Lower leg skin (tissue), 3 donors: ENCODE results near the gene MCF2L2.
"Not testable (repeated sequence)": the region's sequence is repeated elsewhere in the genome, so short reads cannot be mapped to it uniquely, and the experiment has no call there.

Experiments used
- POLR2A ChIP-seq, 2 donors: fragments of 450-650 bp; IDR thresholded peaks; one replicate each; pipeline ENCODE4 v1.6.1; 2016 to 2017; ENCODE audit warnings: antibody characterized with exemption in 2 of 2, mild to moderate bottlenecking in 1 of 2, moderate library complexity in 1 of 2
- TF ChIP-seq, protein P1 (sequence below), 3 donors: fragments of 450-650 bp; IDR thresholded peaks; one replicate each; pipeline ENCODE4 v1.5.1; 2016; ENCODE audit warnings: antibody characterized with exemption in 3 of 3, mild to moderate bottlenecking in 3 of 3, moderate library complexity in 2 of 3

DNA sequence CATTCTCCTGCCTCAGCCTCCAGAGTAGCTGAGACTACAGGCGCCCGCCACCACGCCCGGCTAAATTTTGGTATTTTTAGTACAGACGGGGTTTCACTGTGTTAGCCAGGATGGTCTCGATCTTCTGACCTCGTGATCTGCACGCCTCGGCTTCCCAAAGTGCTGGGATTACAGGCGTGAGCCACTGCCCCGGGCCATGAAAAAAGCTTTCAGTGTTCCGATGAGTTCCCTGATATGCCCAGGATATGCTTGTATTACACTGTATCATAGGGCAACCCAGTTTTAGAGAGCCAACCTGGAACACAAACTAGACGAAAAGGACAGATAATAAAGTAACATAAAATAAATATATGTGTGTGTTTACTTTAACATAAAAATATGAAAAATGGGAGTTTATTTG, 37.3 kb upstream of the MCF2L2 start:
- TF ChIP-seq, protein P1, sequence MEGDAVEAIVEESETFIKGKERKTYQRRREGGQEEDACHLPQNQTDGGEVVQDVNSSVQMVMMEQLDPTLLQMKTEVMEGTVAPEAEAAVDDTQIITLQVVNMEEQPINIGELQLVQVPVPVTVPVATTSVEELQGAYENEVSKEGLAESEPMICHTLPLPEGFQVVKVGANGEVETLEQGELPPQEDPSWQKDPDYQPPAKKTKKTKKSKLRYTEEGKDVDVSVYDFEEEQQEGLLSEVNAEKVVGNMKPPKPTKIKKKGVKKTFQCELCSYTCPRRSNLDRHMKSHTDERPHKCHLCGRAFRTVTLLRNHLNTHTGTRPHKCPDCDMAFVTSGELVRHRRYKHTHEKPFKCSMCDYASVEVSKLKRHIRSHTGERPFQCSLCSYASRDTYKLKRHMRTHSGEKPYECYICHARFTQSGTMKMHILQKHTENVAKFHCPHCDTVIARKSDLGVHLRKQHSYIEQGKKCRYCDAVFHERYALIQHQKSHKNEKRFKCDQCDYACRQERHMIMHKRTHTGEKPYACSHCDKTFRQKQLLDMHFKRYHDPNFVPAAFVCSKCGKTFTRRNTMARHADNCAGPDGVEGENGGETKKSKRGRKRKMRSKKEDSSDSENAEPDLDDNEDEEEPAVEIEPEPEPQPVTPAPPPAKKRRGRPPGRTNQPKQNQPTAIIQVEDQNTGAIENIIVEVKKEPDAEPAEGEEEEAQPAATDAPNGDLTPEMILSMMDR (IDR thresholded peaks at IDR 0.05): not testable (repeated sequence)
- TF ChIP-seq POLR2A (IDR thresholded peaks at IDR 0.05): not testable (repeated sequence)
